Kidney epithelial cell (primary cell): ENCODE measurements around the gene PTPRT. TPM values are rescaled to one million over a fixed set of nuclear protein-coding genes. Genes with fewer than 3 reads are reported as not detected.

Source experiments
- DNase-seq: peaks from one replicate; pipeline ENCODE4 v3.0.0-alpha.2; 2010; ENCODE audit warnings: low read depth
- H3K27me3 ChIP-seq: 2 replicates; pipeline ENCODE4 v1.6.0; 2011; ENCODE audit warnings: low read length; ENCODE audit not compliant: control insufficient read depth, insufficient read depth
- H3K36me3 ChIP-seq: 2 replicates; pipeline ENCODE4 v1.5.1; 2011; ENCODE audit warnings: low read length; ENCODE audit not compliant: control insufficient read depth, insufficient read depth
- H3K4me3 ChIP-seq: 2 replicates; pipeline ENCODE4 v1.5.1; 2011; ENCODE audit warnings: low read depth, mild to moderate bottlenecking, control low read depth, low read length
- CTCF ChIP-seq: IDR thresholded peaks from 2 replicates; pipeline ENCODE4 v1.5.1; 2011; ENCODE audit warnings: mild to moderate bottlenecking, moderate library complexity, low read length, control low read depth, inconsistent platforms; ENCODE audit not compliant: insufficient read depth, poor library complexity, severe bottlenecking
- total RNA-seq: library from RNA; depleted of rRNA; stranded (reverse); fragments of >200 nt; gene quantifications from 2 replicates; pipeline ENCODE4 v1.2.3, GENCODE V29; 2015

Gene PTPRT
- total RNA-seq, 1 donor from 2014 or later = 0.25 TPM

DNA sequence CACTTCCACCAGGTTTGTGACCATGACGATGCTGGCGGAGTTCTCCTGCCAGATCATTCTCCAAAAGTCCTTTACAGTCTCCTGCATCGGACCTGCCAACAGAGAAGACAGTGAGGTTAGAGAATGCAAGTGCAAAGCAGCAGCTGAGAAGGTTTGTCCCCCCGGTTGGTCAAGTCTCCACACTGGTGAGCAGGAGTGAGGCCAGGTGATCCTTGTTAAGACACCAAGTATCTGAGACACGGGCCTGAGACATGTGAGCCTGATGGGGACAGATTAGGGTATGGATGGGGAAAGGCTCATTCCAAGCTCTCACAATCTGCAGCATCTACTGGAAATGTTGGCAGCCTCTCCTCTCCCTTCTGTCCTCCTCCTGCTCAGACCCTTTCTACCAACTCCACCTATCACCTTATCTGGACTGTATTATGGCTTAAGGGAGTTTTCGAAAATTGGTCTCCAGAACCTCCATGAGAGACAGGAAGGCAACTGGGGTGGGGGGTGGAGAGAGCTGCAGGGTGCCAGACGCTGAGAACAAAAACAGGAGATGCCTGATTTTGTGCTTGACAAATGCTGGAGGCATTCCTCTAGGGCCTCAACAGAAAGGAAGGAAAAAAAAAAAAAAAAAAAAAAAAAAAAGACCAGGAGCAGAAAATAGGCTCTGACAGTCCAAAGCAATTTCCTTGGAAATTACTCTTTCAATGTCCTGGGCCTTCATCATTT lies 1071.1 kb downstream of the PTPRT start:
- TF ChIP-seq CTCF = no peak
- no peaks in the 10 kb centered on the region for H3K27me3 ChIP-seq
- H3K36me3 ChIP-seq = no peaks in the 10 kb centered on the region
- no peak overlapping the region for H3K4me3 ChIP-seq
- DNase-seq = no peak

GRCh38 chr20:42118001-42118400 lies 1071.7 kb downstream of the PTPRT start:
- Histone ChIP-seq H3K4me3 (no peak overlapping the region), H3K36me3 (no peaks in the 10 kb centered on the region), H3K27me3 (no peaks in the 10 kb centered on the region)
- no peak for DNase-seq
- TF ChIP-seq CTCF = no peak

GRCh38 chr20:42113236-42113635 lies 1076.5 kb downstream of the PTPRT start:
- DNase-seq = no peak
- H3K27me3 ChIP-seq = no peaks in the 10 kb centered on the region
- no peak overlapping the region for H3K4me3 ChIP-seq
- no peak for TF ChIP-seq CTCF
- no peaks in the 10 kb centered on the region for H3K36me3 ChIP-seq

GRCh38 chr20:42112161-42112560 lies 1077.5 kb downstream of the PTPRT start:
- Histone ChIP-seq H3K27me3 (no peaks in the 10 kb centered on the region), H3K36me3 (no peaks in the 10 kb centered on the region), H3K4me3 (no peak overlapping the region)
- DNase-seq = no peak
- TF ChIP-seq CTCF = no peak

GRCh38 chr20:42111349-42111748 lies 1078.4 kb downstream of the PTPRT start:
- Histone ChIP-seq H3K4me3 (no peak overlapping the region), H3K27me3 (no peaks in the 10 kb centered on the region), H3K36me3 (no peaks in the 10 kb centered on the region)
- no peak for DNase-seq
- no peak for TF ChIP-seq CTCF

DNA sequence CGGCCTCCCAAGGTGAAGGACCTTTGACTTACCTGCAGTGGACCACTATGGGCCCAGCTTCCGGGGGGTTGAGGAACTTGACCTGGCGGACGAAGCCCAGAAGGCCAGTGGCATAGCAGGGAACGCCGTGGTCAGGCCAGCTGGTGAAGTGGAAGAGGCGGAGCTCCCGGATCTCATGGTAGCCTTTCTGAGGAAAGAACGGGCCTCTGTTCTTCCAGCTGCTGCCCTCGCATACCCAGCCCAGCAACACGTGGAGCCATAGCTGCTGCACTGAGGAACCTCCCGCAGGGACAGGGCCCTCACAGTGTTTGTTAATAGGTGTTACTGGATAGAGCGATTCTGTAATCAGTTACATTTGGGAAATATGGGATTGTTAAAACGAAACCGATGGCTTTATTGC lies 1079.4 kb downstream of the PTPRT start:
- no peak for DNase-seq
- no peaks in the 10 kb centered on the region for H3K36me3 ChIP-seq
- no peak for TF ChIP-seq CTCF
- no peaks in the 10 kb centered on the region for H3K27me3 ChIP-seq
- H3K4me3 ChIP-seq = no peak overlapping the region
